ENCODE results near the gene PEX5L. TPM values are rescaled to one million over a fixed set of nuclear protein-coding genes. Genes with fewer than 3 reads are reported as not detected.

The PEX5L gene
- total RNA-seq, 2 donors from 2014 or later = 0.07 to 0.90 TPM

DNA sequence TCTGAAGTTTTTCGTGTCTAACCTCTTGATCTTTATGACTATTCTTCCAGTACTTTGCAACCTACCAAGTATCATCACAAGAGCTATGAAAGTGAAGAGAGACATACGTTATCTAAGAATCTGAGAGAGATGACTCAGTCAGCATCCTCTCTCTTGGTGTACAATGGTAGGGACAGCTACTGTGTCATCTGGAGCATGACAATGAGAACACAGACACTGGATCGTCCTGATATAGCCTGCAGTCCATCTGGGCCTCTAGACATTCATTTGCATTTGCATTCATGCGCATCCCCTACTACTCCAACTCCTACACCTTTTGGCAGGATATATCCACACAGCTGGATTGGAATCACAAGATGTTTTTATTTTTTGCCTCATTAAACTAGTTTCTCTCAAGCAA, 115.2 kb downstream of the PEX5L start:
- DNase-seq (ENCODE audit: low spot score) = no peak
- Histone ChIP-seq H3K4me1 (no peaks in the 10 kb centered on the region), H3K4me3 (no peak overlapping the region), H3K36me3 (no peaks in the 10 kb centered on the region), H3K9me3 (no peaks in the 10 kb centered on the region), H3K27me3 (no peaks in the 10 kb centered on the region), H3K27ac (no peak overlapping the region)
- TF ChIP-seq, protein P1, sequence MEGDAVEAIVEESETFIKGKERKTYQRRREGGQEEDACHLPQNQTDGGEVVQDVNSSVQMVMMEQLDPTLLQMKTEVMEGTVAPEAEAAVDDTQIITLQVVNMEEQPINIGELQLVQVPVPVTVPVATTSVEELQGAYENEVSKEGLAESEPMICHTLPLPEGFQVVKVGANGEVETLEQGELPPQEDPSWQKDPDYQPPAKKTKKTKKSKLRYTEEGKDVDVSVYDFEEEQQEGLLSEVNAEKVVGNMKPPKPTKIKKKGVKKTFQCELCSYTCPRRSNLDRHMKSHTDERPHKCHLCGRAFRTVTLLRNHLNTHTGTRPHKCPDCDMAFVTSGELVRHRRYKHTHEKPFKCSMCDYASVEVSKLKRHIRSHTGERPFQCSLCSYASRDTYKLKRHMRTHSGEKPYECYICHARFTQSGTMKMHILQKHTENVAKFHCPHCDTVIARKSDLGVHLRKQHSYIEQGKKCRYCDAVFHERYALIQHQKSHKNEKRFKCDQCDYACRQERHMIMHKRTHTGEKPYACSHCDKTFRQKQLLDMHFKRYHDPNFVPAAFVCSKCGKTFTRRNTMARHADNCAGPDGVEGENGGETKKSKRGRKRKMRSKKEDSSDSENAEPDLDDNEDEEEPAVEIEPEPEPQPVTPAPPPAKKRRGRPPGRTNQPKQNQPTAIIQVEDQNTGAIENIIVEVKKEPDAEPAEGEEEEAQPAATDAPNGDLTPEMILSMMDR (IDR thresholded peaks at IDR 0.05) = no peak

DNA sequence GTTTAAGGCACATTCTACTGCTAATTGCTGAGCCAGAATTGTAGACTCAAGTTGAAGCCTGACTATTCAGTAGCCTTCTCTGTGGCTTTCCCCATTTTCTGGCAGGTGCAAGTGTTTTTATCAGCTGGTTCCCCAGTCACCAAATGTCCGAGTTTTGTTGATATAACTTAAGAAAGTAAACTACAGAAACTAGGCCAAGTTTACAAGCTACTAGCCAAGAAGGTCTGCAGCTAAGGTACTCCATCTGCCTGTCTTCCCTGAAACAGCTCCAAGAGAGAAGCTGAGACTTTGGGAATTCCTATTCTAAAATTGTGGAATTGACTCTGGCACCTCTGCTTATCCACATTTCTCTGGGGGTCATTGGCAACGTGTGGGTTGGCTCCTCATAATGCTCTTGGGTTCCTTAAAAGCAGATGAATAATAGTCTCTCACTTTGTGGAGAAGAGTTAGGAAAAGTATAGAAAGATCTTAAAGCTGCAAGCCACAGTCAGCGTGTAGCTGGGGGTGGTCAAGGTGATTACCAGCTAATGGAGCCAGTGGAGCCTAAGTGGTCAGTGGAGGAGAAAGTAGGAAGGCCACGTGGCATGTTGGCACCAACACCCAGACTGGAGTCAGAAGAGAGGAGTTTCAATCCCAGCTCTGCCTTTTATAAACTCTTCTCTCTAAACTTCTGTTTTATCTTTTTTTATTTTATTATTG, 128.8 kb downstream of the PEX5L start:
- TF ChIP-seq, protein P1 (IDR thresholded peaks at IDR 0.05) = no peak
- no peaks in the 10 kb centered on the region for H3K36me3 ChIP-seq
- H3K9me3 ChIP-seq = no peaks in the 10 kb centered on the region
- no peaks in the 10 kb centered on the region for H3K27me3 ChIP-seq
- no peaks in the 10 kb centered on the region for H3K4me1 ChIP-seq
- no peak for DNase-seq (ENCODE audit: low spot score)
- H3K4me3 ChIP-seq = no peak overlapping the region
- no peak overlapping the region for H3K27ac ChIP-seq

DNA sequence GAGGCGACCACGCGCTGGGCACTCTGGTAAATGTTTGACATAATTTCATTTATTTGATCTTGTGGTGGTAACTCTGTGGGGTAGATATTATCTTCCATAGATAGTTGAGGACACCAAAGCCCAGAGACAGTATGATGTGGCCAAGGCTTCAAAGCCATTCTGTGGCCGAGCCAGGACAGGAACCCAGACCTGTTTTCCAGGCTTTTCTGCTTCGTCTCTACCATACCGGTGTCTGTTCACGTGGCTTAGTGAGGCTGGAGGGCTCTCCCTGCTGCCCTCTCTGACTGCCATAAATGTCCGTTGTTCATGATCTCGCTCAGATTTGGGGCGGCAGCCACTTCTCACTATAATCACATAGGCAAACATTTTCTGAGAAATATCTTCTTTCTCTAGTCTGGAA, 134.7 kb downstream of the PEX5L start:
- no peaks in the 10 kb centered on the region for H3K4me1 ChIP-seq
- no peaks in the 10 kb centered on the region for H3K9me3 ChIP-seq
- H3K36me3 ChIP-seq = no peaks in the 10 kb centered on the region
- H3K4me3 ChIP-seq = no peak overlapping the region
- TF ChIP-seq, protein P1 (IDR thresholded peaks at IDR 0.05) = no peak
- H3K27ac ChIP-seq = no peak overlapping the region
- no peaks in the 10 kb centered on the region for H3K27me3 ChIP-seq
- DNase-seq (ENCODE audit: low spot score) = no peak

DNA sequence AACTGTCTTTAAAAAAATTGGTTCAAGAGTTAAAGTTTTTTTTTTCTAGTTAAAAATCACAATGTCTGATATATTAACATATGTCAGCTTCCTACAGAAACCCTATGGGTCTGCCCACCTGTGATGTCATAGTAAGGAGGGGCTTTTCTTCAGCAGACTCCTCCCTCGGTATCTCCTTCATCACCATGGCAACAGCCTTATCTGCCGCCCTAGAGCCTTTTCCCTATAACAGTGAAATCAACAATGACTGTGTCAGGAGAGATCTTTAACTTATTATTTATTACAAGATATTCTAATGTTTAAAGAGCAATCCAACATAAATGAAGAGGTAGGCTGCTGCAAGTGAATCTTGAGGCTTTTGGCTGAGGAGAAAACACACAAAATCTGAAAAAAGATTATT, 138.7 kb downstream of the PEX5L start:
- Histone ChIP-seq H3K4me1 (no peaks in the 10 kb centered on the region), H3K36me3 (no peaks in the 10 kb centered on the region), H3K27ac (no peak overlapping the region), H3K27me3 (no peaks in the 10 kb centered on the region), H3K4me3 (no peak overlapping the region), H3K9me3 (no peaks in the 10 kb centered on the region)
- no peak for DNase-seq (ENCODE audit: low spot score)
- TF ChIP-seq, protein P1 (IDR thresholded peaks at IDR 0.05) = no peak

DNA sequence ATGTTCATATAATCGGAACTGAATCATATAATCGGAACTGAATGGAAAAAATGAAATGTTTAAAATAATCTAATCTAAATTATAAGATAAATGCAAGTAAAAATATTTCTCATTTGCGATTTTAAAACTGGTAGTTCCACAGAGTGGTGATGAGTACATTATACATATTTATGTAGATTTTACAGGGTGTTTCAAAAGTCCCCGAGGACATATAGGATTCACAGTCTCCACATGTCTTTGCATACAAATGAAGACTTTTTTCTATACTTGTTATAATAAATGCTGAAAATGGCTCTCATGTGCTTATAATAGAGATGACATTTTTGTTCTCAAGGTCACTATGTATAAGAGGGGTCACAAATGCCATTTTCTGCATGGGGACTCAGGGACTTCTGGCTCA, 139.5 kb downstream of the PEX5L start:
- H3K9me3 ChIP-seq = no peaks in the 10 kb centered on the region
- DNase-seq (ENCODE audit: low spot score) = no peak
- TF ChIP-seq, protein P1 (IDR thresholded peaks at IDR 0.05) = no peak

DNA sequence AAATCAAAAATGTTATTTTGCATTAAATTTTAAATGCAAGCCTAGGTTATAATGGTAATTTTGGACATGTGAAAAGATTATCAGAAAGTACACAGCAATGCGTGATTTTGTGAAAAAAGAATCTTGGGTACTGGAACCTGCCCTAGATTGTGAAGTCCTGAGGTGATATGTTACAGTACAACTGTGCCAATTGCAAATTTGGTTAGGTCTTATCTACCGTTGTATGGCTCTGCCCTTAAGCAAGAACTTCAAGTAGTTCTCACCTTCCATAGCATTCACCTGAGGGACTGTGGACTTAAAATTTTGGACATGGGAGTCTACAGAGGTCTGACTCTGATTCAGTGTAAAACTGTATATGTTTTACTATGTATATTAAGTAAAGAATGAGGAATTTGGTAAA, 140.2 kb downstream of the PEX5L start:
- Histone ChIP-seq H3K27me3 (no peaks in the 10 kb centered on the region), H3K36me3 (no peaks in the 10 kb centered on the region), H3K4me3 (no peak overlapping the region), H3K9me3 (no peaks in the 10 kb centered on the region), H3K4me1 (no peaks in the 10 kb centered on the region), H3K27ac (no peak overlapping the region)
- TF ChIP-seq, protein P1 (IDR thresholded peaks at IDR 0.05) = no peak
- DNase-seq (ENCODE audit: low spot score) = no peak

More for the DNA sequence above, 139.5 kb downstream of the PEX5L start:
- no peaks in the 10 kb centered on the region for H3K36me3 ChIP-seq
- no peak overlapping the region for H3K27ac ChIP-seq
- no peaks in the 10 kb centered on the region for H3K27me3 ChIP-seq
- no peak overlapping the region for H3K4me3 ChIP-seq
- H3K4me1 ChIP-seq = no peaks in the 10 kb centered on the region
